Uterus (tissue), 4 donors: Measurements from ENCODE around the gene MTUS2. TPM values are rescaled to one million over a fixed set of nuclear protein-coding genes. Genes with fewer than 3 reads are reported as not detected.

Experiments used
- DNase-seq, 2 donors: peaks; one replicate each; pipeline ENCODE4 v3.0.0-alpha.2; 2019 to 2020
- H3K27ac ChIP-seq, 2 donors: fragments of 200-600 bp; sonication (generic); 1 replicate in 1 of 2; 2 replicates in 1 of 2; pipeline ENCODE4 v1.5.1; 2016 to 2018
- H3K27me3 ChIP-seq, 2 donors: fragments of 200-600 bp; sonication (generic); one replicate each; pipeline ENCODE4 v1.5.1; 2018 to 2019; ENCODE audit warnings: control low read depth in 1 of 2
- H3K36me3 ChIP-seq, 2 donors: fragments of 200-600 bp; sonication (generic); one replicate each; pipeline ENCODE4 v1.5.1; 2019; ENCODE audit warnings: control low read depth in 1 of 2
- H3K4me1 ChIP-seq, 2 donors: fragments of 200-600 bp; sonication (generic); one replicate each; pipeline ENCODE4 v1.5.1; 2018 to 2019; ENCODE audit warnings: control low read depth in 1 of 2
- H3K4me3 ChIP-seq, 2 donors: fragments of 200-600 bp; sonication (generic); 1 replicate in 1 of 2; 2 replicates in 1 of 2; pipeline ENCODE4 v1.5.1; 2018 to 2019; ENCODE audit warnings: mild to moderate bottlenecking in 1 of 2
- H3K9me3 ChIP-seq, 2 donors: fragments of 200-600 bp; sonication (generic); one replicate each; pipeline ENCODE4 v1.5.1; 2019; ENCODE audit warnings: control low read depth in 1 of 2
- POLR2A ChIP-seq, 2 donors: fragments of 450-650 bp; IDR thresholded peaks; one replicate each; pipeline ENCODE4 v1.6.1; 2016; ENCODE audit warnings: antibody characterized with exemption in 2 of 2, mild to moderate bottlenecking in 1 of 2, moderate library complexity in 1 of 2
- intact Hi-C: fragments of 100-400 bp; cut with DNase I; formaldehyde crosslinking; loops from one replicate; pipeline ENCODE4 v1.15.1; 2023; ENCODE audit warnings: low total_unique reads
- total RNA-seq, 4 donors: library from RNA; depleted of rRNA in 3 of 4; stranded (reverse); fragments of >200 nt in 3 of 4; gene quantifications; one replicate each; pipeline versions ENCODE4 v1.1.0 to v1.2.4, GENCODE V29; 2014 to 2023
- TF ChIP-seq, protein P1 (sequence below), 4 experiments: fragments of 200-600 bp in 2 of 4; fragments of 450-650 bp in 2 of 4; sonication (generic) in 2 of 4; IDR thresholded peaks; one replicate each; pipeline ENCODE4 v1.5.1; 2016 to 2019; ENCODE audit warnings: antibody characterized with exemption in 4 of 4, mild to moderate bottlenecking in 2 of 4, moderate library complexity in 1 of 4
- donor health status: DM: yes; HTN: yes; CAD: no.

Gene MTUS2
- total RNA-seq, 4 donors from 2014 or later = 0.26 to 4.0 (median 3.6) TPM; not detected in 1

DNA sequence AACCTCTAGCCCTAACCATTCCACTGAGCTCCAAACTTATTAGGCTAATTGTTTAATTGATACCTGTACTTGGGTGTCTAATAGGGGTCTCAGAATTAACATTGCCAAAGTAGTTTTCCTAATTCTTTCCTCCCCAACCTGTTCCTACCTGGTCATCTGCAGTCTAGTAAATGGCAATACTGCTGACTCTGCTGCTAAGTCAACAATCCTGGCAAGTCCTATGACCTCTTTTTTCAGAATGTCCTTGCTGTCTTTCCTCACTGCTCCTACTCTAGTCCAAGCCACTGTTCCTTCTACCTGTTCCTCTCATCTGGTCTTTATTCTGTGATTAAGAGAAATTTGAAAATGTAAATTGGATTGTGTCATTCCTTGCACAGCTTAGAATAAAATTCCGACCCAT, 143.9 kb downstream of the MTUS2 start:
- Histone ChIP-seq H3K36me3 (no peaks in the 10 kb centered on the region), H3K4me1 (no peaks in the 10 kb centered on the region), H3K9me3 (no peaks in the 10 kb centered on the region), H3K27me3 (no peaks in the 10 kb centered on the region), H3K4me3 (no peak overlapping the region), H3K27ac (no peak overlapping the region)
- no peak for TF ChIP-seq POLR2A (IDR thresholded peaks at IDR 0.05)
- TF ChIP-seq, protein P1, sequence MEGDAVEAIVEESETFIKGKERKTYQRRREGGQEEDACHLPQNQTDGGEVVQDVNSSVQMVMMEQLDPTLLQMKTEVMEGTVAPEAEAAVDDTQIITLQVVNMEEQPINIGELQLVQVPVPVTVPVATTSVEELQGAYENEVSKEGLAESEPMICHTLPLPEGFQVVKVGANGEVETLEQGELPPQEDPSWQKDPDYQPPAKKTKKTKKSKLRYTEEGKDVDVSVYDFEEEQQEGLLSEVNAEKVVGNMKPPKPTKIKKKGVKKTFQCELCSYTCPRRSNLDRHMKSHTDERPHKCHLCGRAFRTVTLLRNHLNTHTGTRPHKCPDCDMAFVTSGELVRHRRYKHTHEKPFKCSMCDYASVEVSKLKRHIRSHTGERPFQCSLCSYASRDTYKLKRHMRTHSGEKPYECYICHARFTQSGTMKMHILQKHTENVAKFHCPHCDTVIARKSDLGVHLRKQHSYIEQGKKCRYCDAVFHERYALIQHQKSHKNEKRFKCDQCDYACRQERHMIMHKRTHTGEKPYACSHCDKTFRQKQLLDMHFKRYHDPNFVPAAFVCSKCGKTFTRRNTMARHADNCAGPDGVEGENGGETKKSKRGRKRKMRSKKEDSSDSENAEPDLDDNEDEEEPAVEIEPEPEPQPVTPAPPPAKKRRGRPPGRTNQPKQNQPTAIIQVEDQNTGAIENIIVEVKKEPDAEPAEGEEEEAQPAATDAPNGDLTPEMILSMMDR (IDR thresholded peaks at IDR 0.05) = no peak
- intact Hi-C loops = no loop called here
- DNase-seq = no peak

DNA sequence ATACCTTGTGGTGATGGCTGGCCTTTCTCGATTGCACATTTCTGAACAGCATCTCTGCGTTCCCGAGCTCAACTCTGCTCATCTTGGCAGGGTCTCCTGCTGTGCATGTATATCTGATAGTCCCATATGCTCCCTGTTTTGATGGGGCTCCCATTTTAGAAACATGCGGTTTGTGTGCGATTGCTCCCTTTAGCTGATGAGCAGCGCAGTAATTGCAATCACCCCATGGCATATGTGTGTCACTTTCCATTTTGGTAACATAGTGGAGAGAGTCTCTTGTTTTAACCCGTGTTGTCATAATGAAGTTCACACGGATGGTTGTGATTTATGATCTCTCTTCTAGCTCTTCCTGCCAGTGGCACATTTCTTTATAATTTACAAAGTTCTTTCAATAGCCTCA, 144.7 kb downstream of the MTUS2 start:
- intact Hi-C loops = no loop called here
- no peak overlapping the region for H3K27ac ChIP-seq
- no peaks in the 10 kb centered on the region for H3K4me1 ChIP-seq
- H3K9me3 ChIP-seq = no peaks in the 10 kb centered on the region
- TF ChIP-seq, protein P1 (IDR thresholded peaks at IDR 0.05) = no peak
- no peak for TF ChIP-seq POLR2A (IDR thresholded peaks at IDR 0.05)
- H3K4me3 ChIP-seq = no peak overlapping the region
- DNase-seq = no peak
- H3K36me3 ChIP-seq = no peaks in the 10 kb centered on the region
- no peaks in the 10 kb centered on the region for H3K27me3 ChIP-seq

DNA sequence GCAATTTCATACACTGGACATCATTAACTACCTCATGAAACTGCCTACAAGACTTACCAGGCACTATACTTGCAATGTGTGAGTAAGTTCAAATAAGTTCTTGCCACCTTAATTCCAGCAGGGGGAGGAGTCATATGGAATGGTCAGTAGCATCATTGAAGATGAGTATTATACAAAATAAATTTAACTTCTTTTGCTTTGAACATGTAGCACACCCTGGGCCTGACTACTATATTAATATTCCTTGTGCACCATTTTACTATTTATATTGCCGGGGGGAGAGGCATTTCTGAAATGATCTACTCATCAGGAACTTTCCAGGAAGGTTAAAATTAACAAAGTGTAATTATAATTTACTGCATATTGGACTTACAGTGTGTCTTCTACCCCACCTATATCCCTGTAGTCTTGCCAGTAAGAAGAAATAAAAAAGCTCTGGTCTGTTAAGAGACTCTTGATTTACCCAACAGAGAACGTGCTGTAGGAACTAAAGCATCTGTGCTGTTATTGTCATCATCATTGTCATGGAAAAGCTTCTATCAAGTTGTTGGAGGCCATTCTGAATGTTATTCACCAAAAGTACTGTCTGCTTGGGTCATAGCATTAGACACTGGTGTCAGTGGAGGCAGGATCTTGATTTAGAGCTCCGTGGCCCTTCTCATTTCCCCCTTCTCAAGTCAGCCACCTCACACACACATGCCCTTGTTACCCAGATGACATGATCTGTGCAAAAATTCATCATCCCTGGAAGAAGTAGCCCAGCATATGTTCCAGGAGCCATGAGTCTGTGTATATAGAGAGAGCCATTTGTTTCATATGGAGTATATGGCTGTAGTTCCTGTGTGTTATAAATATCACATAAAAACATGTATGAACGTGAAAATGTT, 147.1 kb downstream of the MTUS2 start:
- no peak for DNase-seq
- Histone ChIP-seq H3K9me3 (no peaks in the 10 kb centered on the region), H3K27me3 (no peaks in the 10 kb centered on the region), H3K4me3 (no peak overlapping the region), H3K27ac (no peak overlapping the region), H3K36me3 (no peaks in the 10 kb centered on the region), H3K4me1 (no peaks in the 10 kb centered on the region)
- TF ChIP-seq, protein P1 (IDR thresholded peaks at IDR 0.05) = no peak
- TF ChIP-seq POLR2A (IDR thresholded peaks at IDR 0.05) = no peak
- intact Hi-C loops = no loop called here

DNA sequence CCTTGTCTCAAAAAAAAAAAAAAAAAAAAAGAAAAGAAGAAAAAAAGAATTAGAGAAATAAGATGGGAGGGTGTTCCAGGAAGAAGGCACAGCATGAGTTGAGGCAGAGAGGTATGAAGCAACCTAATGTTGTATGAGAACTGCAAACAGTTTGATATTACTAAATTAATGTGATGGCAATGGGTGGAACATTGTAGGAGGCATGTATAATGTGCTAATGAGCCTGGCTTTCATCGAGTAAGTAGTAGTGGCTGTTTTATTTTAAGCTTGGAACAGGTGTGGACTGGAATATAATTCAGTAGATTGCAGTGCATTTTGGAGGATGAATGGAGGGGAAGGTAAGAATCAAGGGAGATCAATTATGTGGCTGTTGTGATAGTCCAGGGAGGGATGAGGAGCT, 156.1 kb downstream of the MTUS2 start:
- no peak overlapping the region for H3K4me3 ChIP-seq
- no peaks in the 10 kb centered on the region for H3K4me1 ChIP-seq
- no peak overlapping the region for H3K27ac ChIP-seq
- no peak for DNase-seq
- H3K36me3 ChIP-seq = no peaks in the 10 kb centered on the region
- TF ChIP-seq, protein P1 (IDR thresholded peaks at IDR 0.05) = no peak
- no peak for TF ChIP-seq POLR2A (IDR thresholded peaks at IDR 0.05)
- H3K27me3 ChIP-seq = no peaks in the 10 kb centered on the region
- H3K9me3 ChIP-seq = no peaks in the 10 kb centered on the region
- intact Hi-C loops = no loop called here

DNA sequence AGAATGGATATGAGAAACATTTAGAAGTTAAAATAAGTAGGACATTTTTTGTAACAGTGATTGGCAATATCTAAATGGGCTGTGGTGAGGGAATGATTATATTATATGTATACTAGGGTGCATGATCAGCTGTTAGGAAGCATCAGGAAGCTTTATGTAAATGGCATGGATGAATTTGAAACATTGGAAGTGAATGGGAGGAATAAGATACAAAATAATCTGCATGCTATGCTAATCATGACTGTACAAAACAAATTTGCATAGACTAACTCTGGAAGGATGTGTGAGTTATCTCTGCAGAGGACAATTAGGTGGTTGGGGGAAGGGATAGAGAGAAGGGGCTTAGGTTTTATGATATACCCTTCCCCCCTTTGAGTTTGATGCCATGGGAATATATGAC, 156.5 kb downstream of the MTUS2 start:
- Histone ChIP-seq H3K4me3 (no peak overlapping the region), H3K4me1 (no peaks in the 10 kb centered on the region), H3K27me3 (no peaks in the 10 kb centered on the region), H3K27ac (no peak overlapping the region), H3K36me3 (no peaks in the 10 kb centered on the region), H3K9me3 (no peaks in the 10 kb centered on the region)
- no peak for DNase-seq
- intact Hi-C loops = no loop called here
- TF ChIP-seq, protein P1 (IDR thresholded peaks at IDR 0.05) = no peak
- TF ChIP-seq POLR2A (IDR thresholded peaks at IDR 0.05) = no peak
